SK-N-SH (cell line): Measurements from ENCODE around the gene RADIL. TPM values are rescaled to one million over a fixed set of nuclear protein-coding genes. Genes with fewer than 3 reads are reported as not detected.

Source experiments
- CTCF ChIA-PET: fragments of 300-600, 350-600 bp; formaldehyde crosslinking; extraction: SDS; loops from one replicate; lab custom pipeline; 2021; lab: Yijun Ruan, JAX
- POLR2A ChIA-PET: fragments of 350-600 bp; sonication (Branson Sonifier 250); formaldehyde crosslinking; extraction: SDS; loops from one replicate; lab custom pipeline; 2020; ENCODE audit warnings: antibody characterized with exemption, inconsistent platforms; lab: Yijun Ruan, JAX
- DNase-seq: peaks from one replicate; pipeline ENCODE4 v3.0.0; 2012
- H2AFZ ChIP-seq: fragments of 200-600 bp; sonication (generic); 2 replicates; pipeline ENCODE4 v1.8.1; 2016; ENCODE audit warnings: antibody characterized with exemption, mild to moderate bottlenecking, low read depth
- H3F3A ChIP-seq: fragments of 200-600 bp; sonication (generic); replicated peaks from 2 replicates; pipeline ENCODE3; 2016; ENCODE audit warnings: antibody characterized with exemption, mild to moderate bottlenecking; ENCODE audit not compliant: insufficient read depth
- H3K27ac ChIP-seq, 2 experiments: fragments of 200-500 bp in 1 of 2; fragments of 200-600 bp in 1 of 2; sonication (Bioruptor generic) in 1 of 2; sonication (generic), shearing (Covaris generic) in 1 of 2; 2 replicates each; pipeline versions ENCODE4 v1.5.1 to v1.6.1; 2014 to 2016; ENCODE audit warnings: low read depth in 2 of 2, inconsistent platforms in 1 of 2, low read length in 1 of 2, mild to moderate bottlenecking in 1 of 2, mixed read lengths in 1 of 2
- H3K27me3 ChIP-seq: fragments of 200-600 bp; sonication (generic), shearing (Covaris generic); 2 replicates; pipeline ENCODE4 v1.6.1; 2016; ENCODE audit warnings: mixed run types; ENCODE audit not compliant: insufficient read depth
- H3K36me3 ChIP-seq, 2 experiments: fragments of 200-500 bp in 1 of 2; fragments of 200-600 bp in 1 of 2; sonication (Bioruptor generic) in 1 of 2; sonication (generic) in 1 of 2; replicated peaks in 1 of 2; 2 replicates each; pipeline versions ENCODE3 to v1.5.1; 2014 to 2016; ENCODE audit warnings: low read length in 1 of 2, mild to moderate bottlenecking in 1 of 2; ENCODE audit not compliant: insufficient read depth in 2 of 2, control insufficient read depth in 1 of 2
- H3K4me1 ChIP-seq, 2 experiments: fragments of 200-500 bp in 1 of 2; fragments of 200-600 bp in 1 of 2; sonication (Bioruptor generic) in 1 of 2; sonication (generic), shearing (Covaris generic) in 1 of 2; 2 replicates each; pipeline versions ENCODE4 v1.5.1 to v1.6.1; 2014 to 2016; ENCODE audit warnings: low read depth in 1 of 2, low read length in 1 of 2, mixed run types in 1 of 2; ENCODE audit not compliant: insufficient read depth in 2 of 2, control insufficient read depth in 1 of 2
- H3K4me2 ChIP-seq: fragments of 200-600 bp; sonication (generic), shearing (Covaris generic); 2 replicates; pipeline ENCODE4 v1.6.1; 2017; ENCODE audit warnings: mixed run types
- H3K4me3 ChIP-seq, 2 experiments: fragments of 200-500 bp in 1 of 2; fragments of 200-600 bp in 1 of 2; sonication (Bioruptor generic) in 1 of 2; sonication (generic), shearing (Covaris generic) in 1 of 2; 2 replicates each; pipeline versions ENCODE4 v1.5.1 to v1.8.1; 2014 to 2016; ENCODE audit warnings: low read depth in 2 of 2, inconsistent platforms in 1 of 2, low read length in 1 of 2, mild to moderate bottlenecking in 1 of 2, mixed read lengths in 1 of 2, moderate library complexity in 1 of 2
- H3K79me2 ChIP-seq: fragments of 200-600 bp; sonication (generic); 2 replicates; pipeline ENCODE4 v1.8.1; 2017; ENCODE audit warnings: mild to moderate bottlenecking; ENCODE audit not compliant: insufficient read depth
- H3K9ac ChIP-seq: fragments of 200-600 bp; sonication (generic); 2 replicates; pipeline ENCODE4 v1.6.1; 2017; ENCODE audit warnings: mixed run types
- H3K9me2 ChIP-seq: fragments of 200-600 bp; sonication (generic); 2 replicates; pipeline ENCODE4 v1.6.1; 2017; ENCODE audit warnings: mixed run types
- H3K9me3 ChIP-seq: fragments of 200-600 bp; sonication (generic); 2 replicates; pipeline ENCODE4 v1.6.1; 2017; ENCODE audit warnings: mixed run types, mild to moderate bottlenecking, moderate library complexity
- H4K20me1 ChIP-seq: fragments of 200-600 bp; sonication (generic); 2 replicates; pipeline ENCODE4 v1.6.1; 2017; ENCODE audit warnings: mild to moderate bottlenecking, mixed run types; ENCODE audit not compliant: insufficient read depth
- ELF1 ChIP-seq: IDR thresholded peaks from 2 replicates; pipeline ENCODE4 v1.4.0; 2012
- FOXJ3 ChIP-seq: sonication (generic); formaldehyde crosslinking; IDR thresholded peaks from 2 replicates; pipeline ENCODE4 v1.5.1; 2020; ENCODE audit warnings: mild to moderate bottlenecking, missing genetic modification reagents
- FOXM1 ChIP-seq: IDR thresholded peaks from 2 replicates; pipeline ENCODE4 v1.4.0; 2012; ENCODE audit warnings: low read depth, mild to moderate bottlenecking
- MEF2A ChIP-seq: IDR thresholded peaks from 2 replicates; pipeline ENCODE4 v1.4.0; 2012; ENCODE audit warnings: low read depth, borderline replicate concordance
- NFIC ChIP-seq: IDR thresholded peaks from 2 replicates; pipeline ENCODE4 v1.4.0; 2012; ENCODE audit warnings: borderline replicate concordance
- NRF1 ChIP-seq: IDR thresholded peaks from 2 replicates; pipeline ENCODE4 v1.6.1; 2012; ENCODE audit warnings: low read depth, mild to moderate bottlenecking, low read length
- POLR2AphosphoS5 ChIP-seq: IDR thresholded peaks from 2 replicates; pipeline ENCODE4 v1.6.1; 2012; ENCODE audit warnings: low read depth, low read length
- RXRA ChIP-seq: IDR thresholded peaks from 2 replicates; pipeline ENCODE4 v1.4.0; 2012; ENCODE audit warnings: low read depth, mild to moderate bottlenecking, borderline replicate concordance
- SIN3A ChIP-seq: IDR thresholded peaks from 2 replicates; pipeline ENCODE4 v1.6.1; 2012; ENCODE audit warnings: low read depth, mild to moderate bottlenecking, low read length, moderate library complexity, borderline replicate concordance
- TEAD4 ChIP-seq: IDR thresholded peaks from 2 replicates; pipeline ENCODE4 v1.4.0; 2012; ENCODE audit warnings: mild to moderate bottlenecking, borderline replicate concordance; ENCODE audit not compliant: insufficient read depth
- YY1 ChIP-seq: IDR thresholded peaks from 2 replicates; pipeline ENCODE4 v1.4.0; 2012; ENCODE audit warnings: low read depth, mild to moderate bottlenecking
- WGBS: methylation state at CpG from one replicate; pipeline ENCODE4 v1.1.6; 2017; ENCODE audit warnings: low lambda C conversion rate; 5-methylcytosine and 5-hydroxymethylcytosine counted together
- polyA plus RNA-seq, 3 experiments: library from polyadenylated mRNA; depleted of rRNA; stranded (reverse); fragments of >200 nt; gene quantifications; 2 replicates each; pipeline ENCODE4 v1.2.3, GENCODE V29; 2012
- TF ChIP-seq, protein P1 (sequence below): IDR thresholded peaks from 2 replicates; pipeline ENCODE4 v1.4.0; 2012; ENCODE audit warnings: low read depth
- TF ChIP-seq, protein P2 (sequence below): IDR thresholded peaks from 2 replicates; pipeline ENCODE4; 2012
- TF ChIP-seq, protein P3 (sequence below): fragments of 150-350 bp; IDR thresholded peaks from 2 replicates; pipeline ENCODE4 v1.6.1; 2017; ENCODE audit warnings: antibody characterized with exemption, low read length, low read depth, borderline replicate concordance

The RADIL gene
- polyA plus RNA-seq, 1 of the 3 experiments (the other 2 are of a cell fraction): 4.3 TPM

DNA sequence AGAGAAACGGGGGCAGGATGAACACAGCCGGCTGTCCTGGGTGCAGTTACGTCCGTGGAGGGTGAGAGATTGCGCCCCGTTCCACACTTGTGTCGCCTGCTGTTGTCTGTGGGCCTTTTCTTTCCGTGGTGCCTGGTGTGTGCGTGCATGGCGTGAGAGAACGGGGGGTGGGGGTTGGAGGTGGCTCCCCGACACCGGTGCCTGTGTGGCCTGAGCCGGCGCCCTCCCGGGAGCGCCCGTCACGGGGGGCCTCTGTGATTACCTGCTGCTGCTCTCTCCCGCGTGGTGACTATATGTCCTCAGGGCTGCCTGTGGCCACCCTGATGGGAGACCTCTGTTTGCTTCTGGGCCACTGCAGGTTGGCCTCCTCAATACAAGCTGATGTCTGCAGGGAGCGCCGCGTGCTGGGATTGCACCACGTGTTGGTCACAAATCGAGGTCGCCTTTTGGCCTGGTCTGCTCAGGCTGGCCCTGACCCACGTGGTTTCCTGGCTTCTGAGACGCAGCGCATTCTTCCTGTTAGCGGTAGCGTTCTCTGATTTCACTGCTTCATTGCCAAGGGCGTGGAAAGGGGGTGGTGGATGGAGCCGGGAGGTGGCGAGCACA, 119.0 kb downstream of the RADIL start:
- Histone ChIP-seq H3K9ac (no peak overlapping the region), H3K36me3 (peaks cover 15 to 63% of the 10 kb centered on the region in 2 experiments), H3K4me3 (no peak overlapping the region), H3F3A (no peaks in the 10 kb centered on the region), H3K27ac (no peak overlapping the region), H3K79me2 (no peaks in the 10 kb centered on the region), H3K9me3 (no peaks in the 10 kb centered on the region), H3K27me3 (no peaks in the 10 kb centered on the region), H3K4me1 (no peaks in the 10 kb centered on the region), H3K9me2 (no peaks in the 10 kb centered on the region), H3K4me2 (no peak overlapping the region), H4K20me1 (no peaks in the 10 kb centered on the region), H2AFZ (no peak overlapping the region)
- TF ChIP-seq, protein P1, sequence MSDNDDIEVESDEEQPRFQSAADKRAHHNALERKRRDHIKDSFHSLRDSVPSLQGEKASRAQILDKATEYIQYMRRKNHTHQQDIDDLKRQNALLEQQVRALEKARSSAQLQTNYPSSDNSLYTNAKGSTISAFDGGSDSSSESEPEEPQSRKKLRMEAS: no peak
- TF ChIP-seq, protein P2, sequence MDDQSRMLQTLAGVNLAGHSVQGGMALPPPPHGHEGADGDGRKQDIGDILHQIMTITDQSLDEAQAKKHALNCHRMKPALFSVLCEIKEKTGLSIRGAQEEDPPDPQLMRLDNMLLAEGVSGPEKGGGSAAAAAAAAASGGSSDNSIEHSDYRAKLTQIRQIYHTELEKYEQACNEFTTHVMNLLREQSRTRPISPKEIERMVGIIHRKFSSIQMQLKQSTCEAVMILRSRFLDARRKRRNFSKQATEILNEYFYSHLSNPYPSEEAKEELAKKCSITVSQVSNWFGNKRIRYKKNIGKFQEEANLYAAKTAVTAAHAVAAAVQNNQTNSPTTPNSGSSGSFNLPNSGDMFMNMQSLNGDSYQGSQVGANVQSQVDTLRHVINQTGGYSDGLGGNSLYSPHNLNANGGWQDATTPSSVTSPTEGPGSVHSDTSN: no peak
- no peak for TF ChIP-seq TEAD4
- TF ChIP-seq NRF1: no peak
- TF ChIP-seq, protein P3, sequence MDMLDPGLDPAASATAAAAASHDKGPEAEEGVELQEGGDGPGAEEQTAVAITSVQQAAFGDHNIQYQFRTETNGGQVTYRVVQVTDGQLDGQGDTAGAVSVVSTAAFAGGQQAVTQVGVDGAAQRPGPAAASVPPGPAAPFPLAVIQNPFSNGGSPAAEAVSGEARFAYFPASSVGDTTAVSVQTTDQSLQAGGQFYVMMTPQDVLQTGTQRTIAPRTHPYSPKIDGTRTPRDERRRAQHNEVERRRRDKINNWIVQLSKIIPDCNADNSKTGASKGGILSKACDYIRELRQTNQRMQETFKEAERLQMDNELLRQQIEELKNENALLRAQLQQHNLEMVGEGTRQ: no peak
- 94% methylated on average over 35 of the region's 35 CpGs for WGBS
- DNase-seq: no peak
- CTCF ChIA-PET: interaction anchor here (0.6 kb wide), 1 partner anchor 20 kb away, joined by 3 read pairs; no protein-coding TSS in a partner anchor
- POLR2A ChIA-PET: no interaction called here

DNA sequence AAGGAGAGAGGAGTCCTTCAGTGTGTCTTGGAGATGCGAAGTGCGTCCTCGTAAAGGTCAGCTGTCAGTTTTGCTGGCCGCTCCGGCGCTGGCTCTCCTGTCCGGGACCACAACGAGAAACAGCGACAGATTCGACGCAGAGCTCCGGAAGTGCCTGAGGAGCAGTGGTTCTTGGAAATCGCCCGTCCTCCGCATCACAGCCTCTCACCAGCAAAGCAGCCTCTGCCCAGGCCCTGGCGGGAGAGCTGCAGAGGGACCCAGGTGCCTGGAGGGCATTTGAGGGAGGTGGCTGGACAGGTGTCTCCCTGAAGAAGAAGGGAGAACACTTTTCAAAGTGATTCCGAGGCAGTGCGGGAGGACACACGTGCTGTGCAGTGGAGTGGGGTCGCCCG, 119.7 kb downstream of the RADIL start:
- Histone ChIP-seq H3K4me3 (no peak overlapping the region), H3K9me2 (no peaks in the 10 kb centered on the region), H3K36me3 (peaks cover 15 to 67% of the 10 kb centered on the region in 2 experiments), H2AFZ (no peak overlapping the region), H3F3A (no peaks in the 10 kb centered on the region), H3K4me2 (no peak overlapping the region), H3K79me2 (no peaks in the 10 kb centered on the region), H3K27ac (no peak overlapping the region), H3K9me3 (no peaks in the 10 kb centered on the region), H3K4me1 (no peaks in the 10 kb centered on the region), H3K9ac (no peak overlapping the region), H4K20me1 (no peaks in the 10 kb centered on the region), H3K27me3 (no peaks in the 10 kb centered on the region)
- 93% methylated on average over 21 of the region's 21 CpGs for WGBS
- ChIA-PET POLR2A (no interaction called here), CTCF (interaction anchor here (1.2 kb wide), 1 partner anchor 119 kb away, joined by 4 read pairs; the partner anchor contains the start of gene RADIL)
- DNase-seq: no peak
- no peak for TF ChIP-seq ELF1
- TF ChIP-seq YY1: no peak
- no peak for TF ChIP-seq SIN3A
- TF ChIP-seq FOXJ3: no peak
- no peak for TF ChIP-seq TEAD4
- TF ChIP-seq, protein P3: no peak
- TF ChIP-seq MEF2A: no peak
- TF ChIP-seq POLR2AphosphoS5: no peak
- TF ChIP-seq FOXM1: no peak
- TF ChIP-seq RXRA: no peak
- TF ChIP-seq NFIC: no peak
